CD4-positive, alpha-beta T cell treated with Interferon gamma for 1 hour (primary cell): ENCODE results near the gene RP9.

Experiments
- DNase-seq: peaks from one replicate; pipeline ENCODE4 v3.0.0-alpha.2; 2020

Gene RP9

GRCh38 chr7:33061282-33061937 is 47.8 kb downstream of the RP9 start:
- DNase-seq: no peak

- DNase-seq: no peak
Observed at GRCh38 chr7:33059635-33060034, 49.6 kb downstream of the RP9 start.

- DNase-seq: no peak
Observed at GRCh38 chr7:33055158-33055557, 54.0 kb downstream of the RP9 start.

DNA sequence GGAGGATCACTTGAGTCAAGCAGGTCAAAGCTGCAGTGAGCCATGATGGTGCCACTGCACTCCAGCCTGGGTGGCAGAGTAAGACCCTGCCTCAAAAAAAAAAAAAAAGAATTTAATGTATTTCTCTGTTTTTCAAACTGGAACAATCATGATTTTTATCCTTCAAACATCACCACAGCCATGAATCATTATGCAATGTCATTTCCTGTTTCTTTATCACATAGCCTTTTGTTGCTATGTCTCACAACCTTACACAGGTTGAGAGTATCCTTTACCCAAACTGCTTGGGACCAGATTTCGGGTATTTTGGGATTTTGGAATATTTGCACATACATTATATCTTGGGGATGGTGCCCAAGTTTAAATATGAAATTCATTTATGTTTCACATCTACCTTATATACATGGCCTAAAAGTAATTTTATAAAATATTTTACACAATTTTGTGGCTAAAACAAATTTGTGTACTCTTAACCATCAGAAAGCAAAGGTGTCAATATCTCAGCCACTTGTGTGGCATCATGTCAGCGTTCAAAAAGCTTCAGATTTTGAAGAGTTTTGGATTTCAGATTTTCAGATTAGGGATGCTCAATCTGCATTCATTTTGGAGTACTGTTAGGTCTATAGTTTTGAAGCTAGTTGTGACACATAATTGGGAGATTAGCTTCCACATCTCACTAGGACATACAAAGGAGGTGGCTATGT is 54.8 kb downstream of the RP9 start:
- no peak for DNase-seq

GRCh38 chr7:33053721-33054120 is 55.5 kb downstream of the RP9 start:
- no peak for DNase-seq

GRCh38 chr7:33050535-33051318 is 58.5 kb downstream of the RP9 start:
- DNase-seq: no peak

GRCh38 chr7:33048704-33049103 is 60.5 kb downstream of the RP9 start:
- no peak for DNase-seq

- no peak for DNase-seq
Observed at GRCh38 chr7:33048257-33048656, 60.9 kb downstream of the RP9 start.

GRCh38 chr7:33044986-33045385 is 64.2 kb downstream of the RP9 start:
- DNase-seq: no peak
